H9 (cell line): ENCODE results near the gene APBA3. TPM values are rescaled to one million over a fixed set of nuclear protein-coding genes. Genes with fewer than 3 reads are reported as not detected.

Source experiments
- DNase-seq: peaks from one replicate; pipeline ENCODE4 v3.0.0-alpha.2; 2017
- H2AFZ ChIP-seq: one replicate; pipeline ENCODE4 v1.6.1; 2013; ENCODE audit warnings: mild to moderate bottlenecking, low read length, control low read depth, moderate library complexity
- H2AK5ac ChIP-seq: 2 replicates; pipeline ENCODE4 v1.6.1; 2013; ENCODE audit warnings: low read length, control low read depth, mixed read lengths; ENCODE audit not compliant: insufficient read length
- H2BK120ac ChIP-seq: one replicate; pipeline ENCODE4 v1.6.1; 2013; ENCODE audit warnings: low read depth, mild to moderate bottlenecking, low read length, control low read depth, inconsistent platforms; ENCODE audit not compliant: poor library complexity, severe bottlenecking
- H2BK12ac ChIP-seq: 2 replicates; pipeline ENCODE4 v1.6.1; 2013; ENCODE audit warnings: low read length, control low read depth, mixed read lengths, low read depth; ENCODE audit not compliant: insufficient read length
- H2BK15ac ChIP-seq: 2 replicates; pipeline ENCODE4 v1.6.1; 2013; ENCODE audit warnings: low read depth, low read length, control low read depth
- H2BK20ac ChIP-seq: one replicate; pipeline ENCODE4 v1.6.1; 2013; ENCODE audit warnings: low read depth, mild to moderate bottlenecking, low read length, control low read depth, inconsistent platforms; ENCODE audit not compliant: poor library complexity, severe bottlenecking
- H2BK5ac ChIP-seq: 2 replicates; pipeline ENCODE4 v1.6.1; 2013; ENCODE audit warnings: low read length, control low read depth, mixed read lengths; ENCODE audit not compliant: insufficient read length
- H3K14ac ChIP-seq: 2 replicates; pipeline ENCODE4 v1.6.1; 2013; ENCODE audit warnings: low read length, control low read depth; ENCODE audit not compliant: insufficient read depth
- H3K18ac ChIP-seq: 2 replicates; pipeline ENCODE4 v1.6.1; 2013; ENCODE audit warnings: low read depth, mild to moderate bottlenecking, mixed read lengths, low read length, control low read depth; ENCODE audit not compliant: insufficient read length
- H3K23ac ChIP-seq: 2 replicates; pipeline ENCODE4 v1.6.1; 2013; ENCODE audit warnings: low read length, control low read depth, mixed read lengths, low read depth; ENCODE audit not compliant: insufficient read length
- H3K23me2 ChIP-seq: 2 replicates; pipeline ENCODE4 v1.6.1; 2013; ENCODE audit warnings: low read depth, mild to moderate bottlenecking, mixed read lengths, low read length, control low read depth; ENCODE audit not compliant: insufficient read length, poor library complexity, severe bottlenecking
- H3K27ac ChIP-seq: 2 replicates; pipeline ENCODE4 v1.5.1; 2013; ENCODE audit warnings: low read length, control low read depth, mixed read lengths, low read depth; ENCODE audit not compliant: insufficient read length
- H3K27me3 ChIP-seq: 2 replicates; pipeline ENCODE4 v1.6.1; 2013; ENCODE audit warnings: low read length, control low read depth, inconsistent platforms; ENCODE audit not compliant: insufficient read depth
- H3K4ac ChIP-seq: 2 replicates; pipeline ENCODE4 v1.6.1; 2013; ENCODE audit warnings: low read depth, mild to moderate bottlenecking, control low read depth, inconsistent platforms, low read length, moderate library complexity
- H3K4me1 ChIP-seq: 2 replicates; pipeline ENCODE4 v1.6.1; 2013; ENCODE audit warnings: low read length, control low read depth, inconsistent platforms; ENCODE audit not compliant: insufficient read depth
- H3K4me2 ChIP-seq: 2 replicates; pipeline ENCODE4 v1.6.1; 2013; ENCODE audit warnings: low read length, control low read depth, mixed read lengths; ENCODE audit not compliant: insufficient read length, insufficient read depth
- H3K56ac ChIP-seq: 2 replicates; pipeline ENCODE4 v1.6.1; 2013; ENCODE audit warnings: low read depth, mild to moderate bottlenecking, mixed read lengths, low read length, control low read depth; ENCODE audit not compliant: insufficient read length
- H3K79me1 ChIP-seq: 2 replicates; pipeline ENCODE4 v1.6.1; 2013; ENCODE audit warnings: low read depth, mild to moderate bottlenecking, moderate library complexity, low read length, control low read depth, inconsistent platforms; ENCODE audit not compliant: insufficient read depth, poor library complexity, severe bottlenecking
- H3K79me2 ChIP-seq: 2 replicates; pipeline ENCODE4 v1.6.1; 2013; ENCODE audit warnings: low read length, control low read depth, inconsistent platforms; ENCODE audit not compliant: insufficient read depth
- H3K9ac ChIP-seq: 2 replicates; pipeline ENCODE4 v1.6.1; 2013; ENCODE audit warnings: low read length, control low read depth, mixed read lengths; ENCODE audit not compliant: insufficient read length; ENCODE audit errors: extremely low read depth
- H3K9me3 ChIP-seq: one replicate; pipeline ENCODE4 v1.6.1; 2013; ENCODE audit warnings: low read depth, low read length, inconsistent platforms; ENCODE audit not compliant: control insufficient read depth
- H3T11ph ChIP-seq: one replicate; pipeline ENCODE4 v1.6.1; 2013; ENCODE audit warnings: mild to moderate bottlenecking, low read length, control low read depth, inconsistent platforms
- H4K20me1 ChIP-seq: one replicate; pipeline ENCODE4 v1.6.1; 2013; ENCODE audit not compliant: control insufficient read depth, insufficient read length, insufficient read depth
- H4K5ac ChIP-seq: 2 replicates; pipeline ENCODE4 v1.6.1; 2013; ENCODE audit warnings: low read depth, mild to moderate bottlenecking, mixed read lengths, low read length, control low read depth; ENCODE audit not compliant: insufficient read length
- H4K8ac ChIP-seq: replicated peaks from 2 replicates; pipeline ENCODE4 v1.6.1; 2013; ENCODE audit warnings: low read length, control low read depth, mixed read lengths, low read depth; ENCODE audit not compliant: insufficient read length
- H4K91ac ChIP-seq: 2 replicates; pipeline ENCODE4 v1.6.1; 2013; ENCODE audit warnings: low read depth, mild to moderate bottlenecking, moderate library complexity, mixed read lengths, low read length, control low read depth; ENCODE audit not compliant: insufficient read length
- H3K27ac Mint-ChIP-seq, 3 experiments: 2 replicates in 2 of 3; 3 replicates in 1 of 3; pipeline ENCODE4 v1.8.0; 2020 to 2021; ENCODE audit warnings: mixed read lengths in 3 of 3, mild to moderate bottlenecking in 1 of 3, moderate library complexity in 1 of 3
- H3K27me3 Mint-ChIP-seq: 2 replicates; pipeline ENCODE4 v1.8.0; 2021; ENCODE audit warnings: low read depth, mild to moderate bottlenecking, moderate library complexity, mixed read lengths
- H3K36me3 Mint-ChIP-seq, 3 experiments: 2 replicates in 2 of 3; 3 replicates in 1 of 3; pipeline ENCODE4 v1.8.0; 2020 to 2021; ENCODE audit warnings: low read depth in 3 of 3, mixed read lengths in 3 of 3; ENCODE audit not compliant: insufficient read depth in 1 of 3
- H3K4me1 Mint-ChIP-seq, 2 experiments: 2 replicates each; pipeline ENCODE4 v1.8.0; 2020; ENCODE audit warnings: mixed read lengths in 2 of 2
- H3K4me3 Mint-ChIP-seq, 2 experiments: 2 replicates in 1 of 2; 3 replicates in 1 of 2; pipeline ENCODE4 v1.8.0; 2020 to 2021; ENCODE audit warnings: mild to moderate bottlenecking in 2 of 2, mixed read lengths in 2 of 2, moderate library complexity in 1 of 2
- H3K9me3 Mint-ChIP-seq, 2 experiments: 2 replicates in 1 of 2; 3 replicates in 1 of 2; pipeline ENCODE4 v1.8.0; 2020; ENCODE audit warnings: mild to moderate bottlenecking in 2 of 2, mixed read lengths in 2 of 2, moderate library complexity in 1 of 2
- CTCF ChIP-seq: fragments of 200-600 bp; sonication (generic); conservative IDR thresholded peaks from 3 replicates; pipeline ENCODE4 v1.8.0; 2021; ENCODE audit warnings: antibody characterized with exemption, mild to moderate bottlenecking
- WGBS: extraction: QIAGEN DNeasy Blood & Tissue Kit; methylation state at CpG from one replicate; pipeline ENCODE4 v1.1.7; 2013; ENCODE audit warnings: missing lambda C conversion rate, low lambda C conversion rate, mixed read lengths; ENCODE audit not compliant: insufficient read length; ENCODE audit errors: extremely low coverage; 5-methylcytosine and 5-hydroxymethylcytosine counted together
- total RNA-seq: library from RNA; stranded (reverse); gene quantifications from 2 replicates; pipeline ENCODE4 v1.2.1, GENCODE V29; 2021

APBA3 gene
- total RNA-seq, 1 experiment from 2014 or later = 21.8 TPM

GRCh38 chr19:3745363-3746045, 16.0 kb downstream of the APBA3 start:
- Histone ChIP-seq H2BK5ac (no peak overlapping the region), H3K4me2 (no peak overlapping the region), H2BK12ac (no peak overlapping the region), H3K79me2 (no peaks in the 10 kb centered on the region), H3K14ac (no peak overlapping the region), H3K27me3 (no peaks in the 10 kb centered on the region), H3K9me3 (no peaks in the 10 kb centered on the region), H4K20me1 (no peaks in the 10 kb centered on the region), H4K5ac (no peak overlapping the region), H3K4me1 (no peaks in the 10 kb centered on the region), H3K27ac (no peak overlapping the region), H3K23me2 (no peaks in the 10 kb centered on the region), H3K79me1 (no peaks in the 10 kb centered on the region), H2BK20ac (no peak overlapping the region), H3K18ac (no peak overlapping the region), H3K4ac (no peak overlapping the region), H3K23ac (no peak overlapping the region), H2BK120ac (no peak overlapping the region), H3K56ac (no peak overlapping the region), H4K91ac (no peak overlapping the region), H2AK5ac (no peak overlapping the region), H4K8ac (no peak overlapping the region), H3T11ph (no peak overlapping the region), H2AFZ (no peak overlapping the region), H3K9ac (no peak overlapping the region), H2BK15ac (no peak overlapping the region)
- no peaks in the 10 kb centered on the region for H3K4me1 Mint-ChIP-seq
- H3K27me3 Mint-ChIP-seq = no peaks in the 10 kb centered on the region
- 0 out of 7 replicates have a peak overlapping the region, but pooled peaks of 1 of the 3 experiments have one; percentile 55 for H3K27ac Mint-ChIP-seq
- TF ChIP-seq CTCF = no peak
- H3K9me3 Mint-ChIP-seq = no peaks in the 10 kb centered on the region
- H3K4me3 Mint-ChIP-seq = no peak overlapping the region
- DNase-seq = no peak
- WGBS = no CpG with 5 or more reads among the region's 8 CpGs
- peaks cover 3 to 12% (median 11%) of the 10 kb centered on the region in 3 experiments; a peak in 5 of 7 replicates for H3K36me3 Mint-ChIP-seq
